Stimulated activated CD8-positive, alpha-beta memory T cell treated with anti-CD3 and anti-CD28 coated beads, Interleukin-4, amount 100 ng/mL, for 1 hour (primary cell): ENCODE data around the gene ATOH8.
"Not testable (repeated sequence)": the region's sequence is repeated elsewhere in the genome, so short reads cannot be mapped to it uniquely, and the experiment has no call there.

Experiments
- DNase-seq, 2 donors: peaks; one replicate each; pipeline ENCODE4 v3.0.0-alpha.2; 2020; ENCODE audit warnings: low read depth in 2 of 2, low spot score in 1 of 2

Gene ATOH8

GRCh38 chr2:85826990-85827878 lies 73.4 kb downstream of the ATOH8 start:
- peak; percentile 67 to 71 for DNase-seq

- no peak for DNase-seq
Observed at GRCh38 chr2:85827879-85828569, 74.2 kb downstream of the ATOH8 start.

GRCh38 chr2:85828725-85829124 lies 74.9 kb downstream of the ATOH8 start:
- DNase-seq, result no peak

GRCh38 chr2:85829394-85829793 lies 75.6 kb downstream of the ATOH8 start:
- DNase-seq, result not testable (repeated sequence)

GRCh38 chr2:85830645-85831044 lies 76.9 kb downstream of the ATOH8 start:
- DNase-seq, result no peak

- no peak for DNase-seq
Observed at GRCh38 chr2:85831735-85832134, 77.9 kb downstream of the ATOH8 start.

GRCh38 chr2:85834466-85834865 lies 80.7 kb downstream of the ATOH8 start:
- no peak for DNase-seq
